Measurements from ENCODE around the gene DOCK10. TPM values are rescaled to one million over a fixed set of nuclear protein-coding genes. Genes with fewer than 3 reads are reported as not detected.
A peak's percentile ranks its signal among the peaks of the same experiment; 100 is the strongest.

DOCK10 gene
- total RNA-seq, 1 donor from 2014 or later, result 14.3 TPM

DNA sequence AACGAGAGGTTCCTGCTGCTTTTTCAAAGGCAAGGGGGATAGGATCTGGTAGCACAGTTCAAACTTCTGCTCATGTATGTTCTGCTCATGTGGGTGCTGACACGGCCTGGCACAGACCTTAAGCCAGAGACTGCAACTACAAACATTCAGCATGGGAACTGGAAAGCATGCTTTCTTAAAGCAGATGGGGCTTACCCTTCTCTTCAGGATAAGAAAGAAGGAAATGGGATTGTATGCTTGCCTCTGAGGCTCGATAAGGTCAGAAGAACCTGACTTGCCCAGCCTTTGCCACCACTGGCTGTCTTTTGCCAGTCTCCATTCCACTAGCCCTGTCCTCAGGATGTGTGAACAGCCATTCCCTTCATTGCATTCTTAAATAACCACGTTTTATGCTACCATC, 10.7 kb downstream of the DOCK10 start:
- no peak overlapping the region for H3K27ac Mint-ChIP-seq (ENCODE audit: unreplicated experiment)

DNA sequence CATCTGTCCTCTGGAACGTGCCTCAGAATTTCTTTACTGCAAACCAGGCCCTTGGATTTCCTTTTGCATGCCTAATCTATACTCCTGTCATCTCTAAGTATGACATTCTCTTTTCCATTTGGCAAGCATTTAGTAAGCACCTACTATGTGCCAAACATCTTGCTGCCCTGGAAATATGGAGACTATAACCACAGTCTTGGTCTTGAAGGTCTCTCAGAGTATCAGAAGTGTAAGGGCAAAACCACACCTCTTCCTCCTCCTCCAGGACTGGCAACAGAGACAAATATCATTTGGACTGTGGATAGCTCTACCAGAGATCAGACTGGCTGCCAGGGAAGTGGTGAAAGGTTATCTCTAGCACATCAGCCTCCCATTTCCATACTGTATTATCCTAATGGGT, 11.4 kb downstream of the DOCK10 start:
- Mint-ChIP-seq H3K27me3 (ENCODE audit: low read depth) (no peaks in the 10 kb centered on the region), H3K36me3 (ENCODE audit: low read depth) (no peaks in the 10 kb centered on the region), H3K4me1 (ENCODE audit: low read depth) (peaks cover 15% of the 10 kb centered on the region), H3K9me3 (ENCODE audit: low read depth) (no peaks in the 10 kb centered on the region), H3K27ac (ENCODE audit: unreplicated experiment) (no peak overlapping the region), H3K4me3 (ENCODE audit: unreplicated experiment) (no peak overlapping the region)
- DNase-seq (ENCODE audit: low spot score), result no peak
- TF ChIP-seq, protein P1, sequence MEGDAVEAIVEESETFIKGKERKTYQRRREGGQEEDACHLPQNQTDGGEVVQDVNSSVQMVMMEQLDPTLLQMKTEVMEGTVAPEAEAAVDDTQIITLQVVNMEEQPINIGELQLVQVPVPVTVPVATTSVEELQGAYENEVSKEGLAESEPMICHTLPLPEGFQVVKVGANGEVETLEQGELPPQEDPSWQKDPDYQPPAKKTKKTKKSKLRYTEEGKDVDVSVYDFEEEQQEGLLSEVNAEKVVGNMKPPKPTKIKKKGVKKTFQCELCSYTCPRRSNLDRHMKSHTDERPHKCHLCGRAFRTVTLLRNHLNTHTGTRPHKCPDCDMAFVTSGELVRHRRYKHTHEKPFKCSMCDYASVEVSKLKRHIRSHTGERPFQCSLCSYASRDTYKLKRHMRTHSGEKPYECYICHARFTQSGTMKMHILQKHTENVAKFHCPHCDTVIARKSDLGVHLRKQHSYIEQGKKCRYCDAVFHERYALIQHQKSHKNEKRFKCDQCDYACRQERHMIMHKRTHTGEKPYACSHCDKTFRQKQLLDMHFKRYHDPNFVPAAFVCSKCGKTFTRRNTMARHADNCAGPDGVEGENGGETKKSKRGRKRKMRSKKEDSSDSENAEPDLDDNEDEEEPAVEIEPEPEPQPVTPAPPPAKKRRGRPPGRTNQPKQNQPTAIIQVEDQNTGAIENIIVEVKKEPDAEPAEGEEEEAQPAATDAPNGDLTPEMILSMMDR (IDR thresholded peaks at IDR 0.05), result no peak

More for the DNA sequence above, 10.7 kb downstream of the DOCK10 start:
- H3K36me3 Mint-ChIP-seq (ENCODE audit: low read depth), result no peaks in the 10 kb centered on the region
- no peak overlapping the region for H3K4me3 Mint-ChIP-seq (ENCODE audit: unreplicated experiment)
- H3K4me1 Mint-ChIP-seq (ENCODE audit: low read depth), result peaks cover 8% of the 10 kb centered on the region
- TF ChIP-seq, protein P1 (IDR thresholded peaks at IDR 0.05), result no peak
- no peak for DNase-seq (ENCODE audit: low spot score)
- no peaks in the 10 kb centered on the region for H3K27me3 Mint-ChIP-seq (ENCODE audit: low read depth)
- H3K9me3 Mint-ChIP-seq (ENCODE audit: low read depth), result no peaks in the 10 kb centered on the region

DNA sequence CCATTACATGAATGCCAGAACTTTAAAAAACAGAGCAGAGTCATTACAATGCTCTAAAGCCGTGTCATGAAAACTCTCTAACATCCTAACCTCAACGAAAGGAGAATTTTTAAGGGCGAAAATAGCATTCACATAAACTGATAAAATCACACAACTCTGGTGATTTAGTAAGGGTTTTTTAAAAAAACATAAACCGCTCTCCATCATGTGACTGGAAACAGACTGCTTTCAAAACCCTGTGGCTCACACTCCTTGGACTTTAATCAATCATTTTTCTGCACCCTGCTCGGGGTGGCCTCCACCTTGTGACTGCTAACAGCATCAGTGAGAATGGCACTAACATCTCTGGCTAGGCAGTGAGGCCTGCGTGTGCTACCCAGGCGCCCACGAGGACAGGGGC, 12.1 kb downstream of the DOCK10 start:
- TF ChIP-seq, protein P1 (IDR thresholded peaks at IDR 0.05), result no peak
- Mint-ChIP-seq H3K4me3 (ENCODE audit: unreplicated experiment) (no peak overlapping the region), H3K27ac (ENCODE audit: unreplicated experiment) (peak overlapping the region; percentile 64), H3K27me3 (ENCODE audit: low read depth) (no peaks in the 10 kb centered on the region), H3K9me3 (ENCODE audit: low read depth) (no peaks in the 10 kb centered on the region), H3K36me3 (ENCODE audit: low read depth) (no peaks in the 10 kb centered on the region), H3K4me1 (ENCODE audit: low read depth) (peaks cover 19% of the 10 kb centered on the region)
- DNase-seq (ENCODE audit: low spot score), result no peak

DNA sequence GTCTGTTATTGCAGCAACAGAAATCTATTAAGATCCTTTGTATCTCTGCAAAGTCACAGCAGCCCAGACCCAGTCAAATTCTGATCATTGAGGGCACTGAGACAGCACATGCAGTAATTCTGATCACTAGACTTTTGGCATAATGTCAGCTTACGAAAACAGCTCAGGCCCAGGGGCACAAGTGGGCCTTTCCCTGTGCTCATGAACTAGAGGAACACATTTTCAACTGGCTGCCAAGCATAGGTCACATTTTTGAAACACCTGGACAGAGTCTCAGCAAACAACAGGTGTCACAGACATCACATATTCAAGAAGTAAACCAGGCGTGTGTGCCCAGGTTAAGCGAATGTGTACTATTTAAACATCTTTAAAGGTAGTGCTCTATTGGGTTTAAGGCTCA, 13.7 kb downstream of the DOCK10 start:
- no peak for DNase-seq (ENCODE audit: low spot score)
- no peak overlapping the region for H3K27ac Mint-ChIP-seq (ENCODE audit: unreplicated experiment)
- TF ChIP-seq, protein P1 (IDR thresholded peaks at IDR 0.05), result no peak
- no peak overlapping the region for H3K4me3 Mint-ChIP-seq (ENCODE audit: unreplicated experiment)
- no peaks in the 10 kb centered on the region for H3K9me3 Mint-ChIP-seq (ENCODE audit: low read depth)
- no peaks in the 10 kb centered on the region for H3K27me3 Mint-ChIP-seq (ENCODE audit: low read depth)
- H3K36me3 Mint-ChIP-seq (ENCODE audit: low read depth), result no peaks in the 10 kb centered on the region
- H3K4me1 Mint-ChIP-seq (ENCODE audit: low read depth), result peaks cover 25% of the 10 kb centered on the region

DNA sequence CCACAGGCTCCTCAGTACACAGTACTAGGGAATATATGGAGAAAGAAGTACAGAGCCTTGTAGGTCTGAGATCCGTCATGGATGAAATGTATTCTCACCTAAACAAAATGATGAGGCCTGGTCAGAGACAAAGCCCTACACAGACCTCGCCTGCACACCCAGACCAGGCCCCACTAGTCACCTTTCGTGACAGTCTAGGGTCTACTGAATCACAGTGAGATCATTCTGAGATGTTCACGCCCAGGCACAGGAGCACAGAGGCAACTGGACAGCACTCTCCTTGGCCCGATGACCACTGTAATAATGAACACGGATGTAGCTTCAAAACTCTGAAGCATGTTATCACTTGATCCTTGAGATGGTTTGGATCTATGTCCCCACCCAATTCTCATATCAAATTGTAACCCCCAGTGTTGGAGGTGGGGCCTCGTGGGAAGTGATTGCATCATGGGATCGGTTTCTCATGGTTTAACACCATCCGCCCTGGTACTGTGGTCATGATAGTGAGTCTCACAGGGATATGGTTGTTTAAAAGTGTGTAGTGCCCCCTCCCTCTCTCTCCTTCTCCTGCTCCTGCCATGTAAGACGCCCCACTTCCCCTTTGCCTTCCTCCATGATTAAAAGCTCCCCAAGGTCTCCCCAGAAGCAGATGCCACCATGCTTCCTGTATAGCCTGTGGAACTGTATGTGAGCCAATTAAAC, 15.1 kb downstream of the DOCK10 start:
- H3K27ac Mint-ChIP-seq (ENCODE audit: unreplicated experiment), result no peak overlapping the region
- no peaks in the 10 kb centered on the region for H3K27me3 Mint-ChIP-seq (ENCODE audit: low read depth)
- H3K4me1 Mint-ChIP-seq (ENCODE audit: low read depth), result peaks cover 28% of the 10 kb centered on the region
- H3K36me3 Mint-ChIP-seq (ENCODE audit: low read depth), result no peaks in the 10 kb centered on the region
- no peak for DNase-seq (ENCODE audit: low spot score)
- H3K9me3 Mint-ChIP-seq (ENCODE audit: low read depth), result no peaks in the 10 kb centered on the region
- H3K4me3 Mint-ChIP-seq (ENCODE audit: unreplicated experiment), result no peak overlapping the region
- TF ChIP-seq, protein P1 (IDR thresholded peaks at IDR 0.05), result no peak
